Measurements from ENCODE around the gene TTC39A.

TTC39A gene

DNA sequence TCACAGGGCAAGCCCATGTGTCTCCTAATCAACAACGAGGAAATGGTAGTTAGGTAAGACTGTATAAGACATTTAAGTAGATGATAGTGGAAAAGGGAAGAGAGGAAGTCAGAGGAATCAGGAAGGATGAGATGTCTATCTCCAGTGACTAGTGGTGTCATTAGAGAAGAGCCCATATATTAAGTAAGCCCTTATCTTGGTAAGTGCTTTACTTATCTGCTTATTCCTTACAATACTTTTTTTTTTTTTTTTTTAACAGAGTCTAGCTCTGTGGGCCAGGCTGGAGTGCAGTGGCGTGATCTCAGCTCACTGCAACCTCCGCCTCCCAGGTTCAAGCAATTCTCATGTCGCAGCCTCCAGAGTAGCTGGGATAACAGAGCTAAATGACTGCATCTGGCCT is 64.7 kb downstream of the TTC39A start:
- peaks cover 0 to 100% (median 70%) of the 10 kb centered on the region in 4 donors for H3K4me1 ChIP-seq
- intact Hi-C loops (cut with DNase I; ENCODE audit: low total_unique reads) = no loop called here
- no peaks in the 10 kb centered on the region for H3K9me3 ChIP-seq

DNA sequence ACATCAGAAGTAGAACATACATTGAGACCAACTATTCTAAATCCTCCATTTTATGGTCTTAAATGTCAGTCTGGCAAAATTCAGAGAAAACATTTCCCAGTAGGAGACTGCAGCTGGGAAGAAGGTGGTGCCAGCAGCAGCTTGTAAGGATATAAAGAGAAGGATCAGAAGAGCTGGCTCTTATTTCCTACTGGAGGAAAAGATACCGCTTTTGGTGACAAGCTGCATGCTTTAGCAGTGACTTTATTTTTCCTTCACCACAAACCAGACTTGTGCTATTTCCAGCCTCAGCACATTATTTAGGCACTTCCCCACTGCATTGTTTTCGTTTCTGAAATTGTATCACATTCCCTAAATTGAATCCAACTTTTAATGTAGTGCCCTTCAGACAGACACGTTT is 65.9 kb downstream of the TTC39A start:
- no peak for DNase-seq
- Histone ChIP-seq H3K36me3 (no peaks in the 10 kb centered on the region), H3K9me3 (no peaks in the 10 kb centered on the region), H3K4me3 (peak overlapping the region in 1 of 2 donors; percentile 4), H3K27me3 (no peaks in the 10 kb centered on the region), H3K4me1 (peaks cover 0 to 97% (median 65%) of the 10 kb centered on the region in 4 donors), H3K27ac (peak overlapping the region; percentile 56 to 61)
- intact Hi-C loops (cut with DNase I; ENCODE audit: low total_unique reads) = no loop called here
- TF ChIP-seq, protein P1, sequence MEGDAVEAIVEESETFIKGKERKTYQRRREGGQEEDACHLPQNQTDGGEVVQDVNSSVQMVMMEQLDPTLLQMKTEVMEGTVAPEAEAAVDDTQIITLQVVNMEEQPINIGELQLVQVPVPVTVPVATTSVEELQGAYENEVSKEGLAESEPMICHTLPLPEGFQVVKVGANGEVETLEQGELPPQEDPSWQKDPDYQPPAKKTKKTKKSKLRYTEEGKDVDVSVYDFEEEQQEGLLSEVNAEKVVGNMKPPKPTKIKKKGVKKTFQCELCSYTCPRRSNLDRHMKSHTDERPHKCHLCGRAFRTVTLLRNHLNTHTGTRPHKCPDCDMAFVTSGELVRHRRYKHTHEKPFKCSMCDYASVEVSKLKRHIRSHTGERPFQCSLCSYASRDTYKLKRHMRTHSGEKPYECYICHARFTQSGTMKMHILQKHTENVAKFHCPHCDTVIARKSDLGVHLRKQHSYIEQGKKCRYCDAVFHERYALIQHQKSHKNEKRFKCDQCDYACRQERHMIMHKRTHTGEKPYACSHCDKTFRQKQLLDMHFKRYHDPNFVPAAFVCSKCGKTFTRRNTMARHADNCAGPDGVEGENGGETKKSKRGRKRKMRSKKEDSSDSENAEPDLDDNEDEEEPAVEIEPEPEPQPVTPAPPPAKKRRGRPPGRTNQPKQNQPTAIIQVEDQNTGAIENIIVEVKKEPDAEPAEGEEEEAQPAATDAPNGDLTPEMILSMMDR (IDR thresholded peaks at IDR 0.05) = no peak

More for the DNA sequence above, 64.7 kb downstream of the TTC39A start:
- no peak for DNase-seq
- Histone ChIP-seq H3K4me3 (no peak overlapping the region), H3K27ac (peak overlapping the region in 1 of 2 donors; percentile 17), H3K27me3 (no peaks in the 10 kb centered on the region), H3K36me3 (no peaks in the 10 kb centered on the region)
- TF ChIP-seq, protein P1 (IDR thresholded peaks at IDR 0.05) = no peak

DNA sequence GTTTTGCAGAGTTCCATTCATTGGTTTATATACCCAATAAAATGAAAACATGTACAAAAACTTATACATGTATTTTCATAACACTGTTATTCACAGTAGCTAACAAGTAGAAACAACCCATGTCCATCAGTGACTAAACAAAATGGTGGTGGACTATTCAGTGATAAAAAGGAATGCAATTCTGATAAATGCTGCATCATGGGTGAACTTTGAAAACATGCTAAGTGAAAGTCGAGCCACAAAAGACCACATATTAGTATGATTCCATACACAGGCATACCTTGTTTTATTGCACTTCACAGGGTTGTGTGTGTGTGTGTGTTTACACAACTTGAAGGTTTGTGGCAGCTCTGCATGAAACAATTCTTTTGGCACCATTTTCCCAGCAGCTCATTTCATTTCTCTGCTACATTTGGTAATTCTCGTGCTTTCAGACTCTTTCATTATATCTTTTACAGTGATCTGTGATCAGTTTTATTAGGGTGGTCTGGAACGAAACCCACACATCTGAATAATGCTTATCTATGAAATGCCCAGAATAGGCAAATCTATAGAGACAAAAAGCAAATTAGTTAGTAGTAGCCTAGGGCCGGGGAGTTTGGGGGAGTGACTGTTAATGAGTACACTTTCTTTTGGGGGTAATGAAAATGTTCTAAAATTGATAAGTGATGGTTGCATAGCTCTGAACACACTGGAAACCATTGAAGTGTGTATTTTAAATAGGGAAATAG is 67.0 kb downstream of the TTC39A start:
- Histone ChIP-seq H3K36me3 (no peaks in the 10 kb centered on the region), H3K27ac (peak overlapping the region in 1 of 2 donors; percentile 27), H3K4me1 (peaks cover 0 to 97% (median 63%) of the 10 kb centered on the region in 4 donors), H3K27me3 (no peaks in the 10 kb centered on the region), H3K4me3 (no peak overlapping the region), H3K9me3 (no peaks in the 10 kb centered on the region)
- intact Hi-C loops (cut with DNase I; ENCODE audit: low total_unique reads) = no loop called here
- no peak for DNase-seq
- TF ChIP-seq, protein P1 (IDR thresholded peaks at IDR 0.05) = no peak

DNA sequence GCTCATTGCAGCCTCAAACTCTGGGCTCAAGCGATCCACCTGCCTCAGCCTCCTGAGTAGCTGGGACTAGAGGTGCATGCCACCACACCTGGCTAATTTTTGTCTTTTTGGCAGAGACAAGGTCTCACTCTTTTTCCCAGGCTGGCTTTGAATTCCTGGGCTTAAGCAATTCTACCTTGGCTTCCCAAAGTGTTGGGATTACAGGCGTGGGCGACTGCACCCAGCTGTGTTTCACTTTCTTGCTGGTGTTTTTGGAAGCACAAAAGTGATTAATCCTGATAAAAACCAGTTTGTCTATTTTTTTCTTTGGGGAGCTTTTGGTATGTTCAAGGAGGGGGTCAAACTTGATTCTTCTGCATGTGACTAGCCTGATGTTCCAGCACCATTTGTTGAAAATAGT is 75.0 kb downstream of the TTC39A start:
- Histone ChIP-seq H3K4me3 (no peak overlapping the region), H3K27ac (peak overlapping the region in 1 of 2 donors; percentile 8), H3K36me3 (no peaks in the 10 kb centered on the region), H3K27me3 (no peaks in the 10 kb centered on the region), H3K9me3 (no peaks in the 10 kb centered on the region), H3K4me1 (peaks cover 0 to 66% (median 30%) of the 10 kb centered on the region in 4 donors)
- intact Hi-C loops (cut with DNase I; ENCODE audit: low total_unique reads) = no loop called here
- DNase-seq = no peak
- TF ChIP-seq, protein P1 (IDR thresholded peaks at IDR 0.05) = no peak

DNA sequence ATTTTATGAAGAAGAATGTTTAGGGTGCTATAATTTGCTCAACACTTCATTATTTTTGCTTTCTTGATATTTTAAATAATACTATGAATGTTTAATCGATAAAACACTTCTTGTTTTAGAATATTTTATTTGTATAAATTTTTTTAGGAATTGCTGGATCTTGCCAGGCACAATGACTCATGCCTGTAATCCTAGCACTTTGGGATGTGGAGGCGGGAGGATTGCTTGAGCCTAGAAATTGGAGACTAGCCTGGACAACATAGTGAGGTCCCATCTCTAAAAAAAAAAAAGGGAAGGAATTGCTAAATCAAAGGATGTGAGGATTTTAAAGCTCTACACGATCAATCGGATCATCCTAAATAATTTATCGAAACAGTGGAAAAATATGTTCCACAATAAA is 76.7 kb downstream of the TTC39A start:
- Histone ChIP-seq H3K36me3 (no peaks in the 10 kb centered on the region), H3K4me3 (no peak overlapping the region), H3K27me3 (no peaks in the 10 kb centered on the region), H3K4me1 (peaks cover 0 to 60% (median 25%) of the 10 kb centered on the region in 4 donors), H3K9me3 (no peaks in the 10 kb centered on the region), H3K27ac (peak overlapping the region in 1 of 2 donors; percentile 47)
- TF ChIP-seq, protein P1 (IDR thresholded peaks at IDR 0.05) = no peak
- intact Hi-C loops (cut with DNase I; ENCODE audit: low total_unique reads) = no loop called here
- DNase-seq = no peak

All from tibial artery (tissue), 4 donors.